ENCODE data around the gene IL31.

Gene IL31

GRCh38 chr12:122147514-122148290, 26.3 kb downstream of the IL31 start:
- Mint-ChIP-seq H3K4me3 (no peak overlapping the region), H3K27ac (peak overlapping the region; percentile 6 to 43), H3K27me3 (no peaks in the 10 kb centered on the region), H3K9me3 (no peaks in the 10 kb centered on the region), H3K4me1 (no peaks in the 10 kb centered on the region)
- no peak for ATAC-seq
- DNase-seq: no peak

GRCh38 chr12:122145505-122146330, 28.3 kb downstream of the IL31 start:
- H3K27ac Mint-ChIP-seq: peak overlapping the region in 1 of 2 donors; percentile 78
- H3K4me1 Mint-ChIP-seq: no peaks in the 10 kb centered on the region
- H3K4me3 Mint-ChIP-seq: no peak overlapping the region
- no peaks in the 10 kb centered on the region for H3K27me3 Mint-ChIP-seq
- no peak for ATAC-seq
- no peak for DNase-seq
- H3K9me3 Mint-ChIP-seq: no peaks in the 10 kb centered on the region

- DNase-seq (no peak), ATAC-seq (no peak)
- no peaks in the 10 kb centered on the region for H3K27me3 Mint-ChIP-seq
- no peak overlapping the region for H3K4me3 Mint-ChIP-seq
- no peaks in the 10 kb centered on the region for H3K4me1 Mint-ChIP-seq
- peak overlapping the region in 1 of 2 donors; percentile 78 for H3K27ac Mint-ChIP-seq
- H3K9me3 Mint-ChIP-seq: no peaks in the 10 kb centered on the region
These were observed 29.1 kb downstream of the IL31 start for GRCh38 chr12:122144885-122145284.

- DNase-seq: no peak
- H3K9me3 Mint-ChIP-seq: no peaks in the 10 kb centered on the region
- no peaks in the 10 kb centered on the region for H3K4me1 Mint-ChIP-seq
- H3K27me3 Mint-ChIP-seq: no peaks in the 10 kb centered on the region
- no peak for ATAC-seq
- H3K4me3 Mint-ChIP-seq: no peak overlapping the region
- H3K27ac Mint-ChIP-seq: peak overlapping the region; percentile 34 to 69
These were observed 31.2 kb downstream of the IL31 start for GRCh38 chr12:122142857-122143256.

- DNase-seq: no peak
These were observed 31.9 kb downstream of the IL31 start for GRCh38 chr12:122141911-122142725.

GRCh38 chr12:122140467-122141257, 33.4 kb downstream of the IL31 start:
- ATAC-seq (no peak), DNase-seq (no peak)
- no peak overlapping the region for H3K4me3 Mint-ChIP-seq
- peak overlapping the region; percentile 30 to 86 for H3K27ac Mint-ChIP-seq
- H3K4me1 Mint-ChIP-seq: no peaks in the 10 kb centered on the region
- H3K9me3 Mint-ChIP-seq: no peaks in the 10 kb centered on the region
- no peaks in the 10 kb centered on the region for H3K27me3 Mint-ChIP-seq

More at GRCh38 chr12:122141911-122142725, 31.9 kb downstream of the IL31 start:
- no peaks in the 10 kb centered on the region for H3K9me3 Mint-ChIP-seq
- H3K4me1 Mint-ChIP-seq: no peaks in the 10 kb centered on the region
- no peaks in the 10 kb centered on the region for H3K27me3 Mint-ChIP-seq
- H3K4me3 Mint-ChIP-seq: no peak overlapping the region
- peak overlapping the region; percentile 54 to 69 for H3K27ac Mint-ChIP-seq
- ATAC-seq: no peak

GRCh38 chr12:122139941-122140340, 34.1 kb downstream of the IL31 start:
- ATAC-seq: no peak
- Mint-ChIP-seq H3K27ac (peak overlapping the region in 1 of 2 donors; percentile 20), H3K27me3 (no peaks in the 10 kb centered on the region)

GRCh38 chr12:122139266-122139665, 34.8 kb downstream of the IL31 start:
- no peak for DNase-seq
- H3K27ac Mint-ChIP-seq: no peak overlapping the region
- no peak for ATAC-seq
- no peaks in the 10 kb centered on the region for H3K27me3 Mint-ChIP-seq
- H3K4me1 Mint-ChIP-seq: no peaks in the 10 kb centered on the region
- no peak overlapping the region for H3K4me3 Mint-ChIP-seq
- no peaks in the 10 kb centered on the region for H3K9me3 Mint-ChIP-seq

More at GRCh38 chr12:122139941-122140340, 34.1 kb downstream of the IL31 start:
- DNase-seq: no peak
- Mint-ChIP-seq H3K4me1 (no peaks in the 10 kb centered on the region), H3K9me3 (no peaks in the 10 kb centered on the region), H3K4me3 (no peak overlapping the region)

- H3K27ac Mint-ChIP-seq: no peak overlapping the region
- no peaks in the 10 kb centered on the region for H3K9me3 Mint-ChIP-seq
- H3K4me3 Mint-ChIP-seq: peak overlapping the region in 1 of 2 donors; percentile 27
- H3K4me1 Mint-ChIP-seq: no peaks in the 10 kb centered on the region
- ATAC-seq (no peak), DNase-seq (no peak)
- H3K27me3 Mint-ChIP-seq: no peaks in the 10 kb centered on the region
These were observed 35.4 kb downstream of the IL31 start for GRCh38 chr12:122138616-122139015.

GRCh38 chr12:122138181-122138580, 35.8 kb downstream of the IL31 start:
- ATAC-seq (no peak), DNase-seq (no peak)
- Mint-ChIP-seq H3K27ac (no peak overlapping the region), H3K27me3 (no peaks in the 10 kb centered on the region), H3K4me1 (no peaks in the 10 kb centered on the region), H3K9me3 (no peaks in the 10 kb centered on the region), H3K4me3 (no peak overlapping the region)

GRCh38 chr12:122137681-122138080, 36.3 kb downstream of the IL31 start:
- Mint-ChIP-seq H3K4me3 (no peak overlapping the region), H3K9me3 (no peaks in the 10 kb centered on the region), H3K27ac (no peak overlapping the region), H3K4me1 (no peaks in the 10 kb centered on the region), H3K27me3 (no peaks in the 10 kb centered on the region)
- ATAC-seq: peak; percentile 12
- no peak for DNase-seq

GRCh38 chr12:122137229-122137628, 36.8 kb downstream of the IL31 start:
- ATAC-seq (peak; percentile 34), DNase-seq (no peak)
- H3K4me3 Mint-ChIP-seq: no peak overlapping the region
- no peaks in the 10 kb centered on the region for H3K4me1 Mint-ChIP-seq
- H3K27me3 Mint-ChIP-seq: no peaks in the 10 kb centered on the region
- H3K27ac Mint-ChIP-seq: no peak overlapping the region
- no peaks in the 10 kb centered on the region for H3K9me3 Mint-ChIP-seq

- no peak overlapping the region for H3K4me3 Mint-ChIP-seq
- H3K9me3 Mint-ChIP-seq: no peaks in the 10 kb centered on the region
- no peaks in the 10 kb centered on the region for H3K4me1 Mint-ChIP-seq
- peak overlapping the region; percentile 55 to 89 for H3K27ac Mint-ChIP-seq
- H3K27me3 Mint-ChIP-seq: no peaks in the 10 kb centered on the region
- DNase-seq (no peak), ATAC-seq (no peak)
These were observed 38.5 kb downstream of the IL31 start for GRCh38 chr12:122135437-122136031.

- no peaks in the 10 kb centered on the region for H3K27me3 Mint-ChIP-seq
- H3K9me3 Mint-ChIP-seq: no peaks in the 10 kb centered on the region
- H3K4me3 Mint-ChIP-seq: no peak overlapping the region
- DNase-seq: no peak
- ATAC-seq: no peak
- peak overlapping the region; percentile 54 to 86 for H3K27ac Mint-ChIP-seq
- H3K4me1 Mint-ChIP-seq: no peaks in the 10 kb centered on the region
These were observed 40.6 kb downstream of the IL31 start for GRCh38 chr12:122133192-122133950.

Measured in stimulated activated naive CD8-positive, alpha-beta T cell treated with anti-CD3 and anti-CD28 coated beads, Interleukin-15, amount 100 ng/mL, for 72 hours (primary cell).